Forelimb muscle (tissue), 1 donor: ENCODE data around the gene C16orf90. TPM values are rescaled to one million over a fixed set of nuclear protein-coding genes. Genes with fewer than 3 reads are reported as not detected.
"Not testable (repeated sequence)": the region's sequence is repeated elsewhere in the genome, so short reads cannot be mapped to it uniquely, and the experiment has no call there.

ENCODE experiments used
- DNase-seq: peaks from one replicate; pipeline ENCODE4 v3.0.0-alpha.2; 2013; ENCODE audit warnings: low read depth
- polyA plus RNA-seq: library from polyadenylated mRNA; unstranded; fragments of 120-200 nt; gene quantifications from one replicate; pipeline ENCODE4 v1.2.1, GENCODE V29; 2013; ENCODE audit not compliant: insufficient read length

The C16orf90 gene, protein sequence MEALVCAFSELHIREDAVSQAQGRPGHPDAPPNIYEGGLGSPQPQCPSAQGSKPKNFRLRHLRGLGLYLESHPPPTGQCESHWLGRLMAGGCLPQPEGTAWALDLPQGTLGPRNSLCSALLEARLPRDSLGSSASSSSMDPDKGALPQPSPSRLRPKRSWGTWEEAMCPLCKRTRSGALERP
- not detected for polyA plus RNA-seq

DNA sequence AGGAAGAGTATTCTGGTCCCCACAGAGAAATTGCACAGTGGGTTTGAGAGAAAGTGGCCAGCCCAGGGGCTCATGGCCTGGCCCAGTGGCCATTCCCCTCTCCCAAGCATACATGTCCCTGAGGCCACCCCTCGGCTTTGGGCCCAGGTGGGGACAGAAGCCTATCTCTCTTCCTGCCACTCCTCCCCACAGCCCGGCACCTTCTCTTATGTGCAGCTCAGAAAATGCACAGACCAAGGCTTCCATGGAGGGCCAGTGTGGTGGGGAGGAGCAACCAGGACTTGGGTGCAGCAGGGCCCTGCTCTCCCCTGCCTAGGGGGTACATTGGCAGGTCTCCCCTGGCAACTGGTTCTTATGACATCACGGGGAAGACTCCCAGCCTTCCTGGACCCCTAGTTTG lies at the start of gene C16orf90:
C16orf90 (minus strand) TSS at position 314 of the 400 bp plus-strand sequence; CDS start at position 246, 68 bp downstream.
- no peak for DNase-seq

DNA sequence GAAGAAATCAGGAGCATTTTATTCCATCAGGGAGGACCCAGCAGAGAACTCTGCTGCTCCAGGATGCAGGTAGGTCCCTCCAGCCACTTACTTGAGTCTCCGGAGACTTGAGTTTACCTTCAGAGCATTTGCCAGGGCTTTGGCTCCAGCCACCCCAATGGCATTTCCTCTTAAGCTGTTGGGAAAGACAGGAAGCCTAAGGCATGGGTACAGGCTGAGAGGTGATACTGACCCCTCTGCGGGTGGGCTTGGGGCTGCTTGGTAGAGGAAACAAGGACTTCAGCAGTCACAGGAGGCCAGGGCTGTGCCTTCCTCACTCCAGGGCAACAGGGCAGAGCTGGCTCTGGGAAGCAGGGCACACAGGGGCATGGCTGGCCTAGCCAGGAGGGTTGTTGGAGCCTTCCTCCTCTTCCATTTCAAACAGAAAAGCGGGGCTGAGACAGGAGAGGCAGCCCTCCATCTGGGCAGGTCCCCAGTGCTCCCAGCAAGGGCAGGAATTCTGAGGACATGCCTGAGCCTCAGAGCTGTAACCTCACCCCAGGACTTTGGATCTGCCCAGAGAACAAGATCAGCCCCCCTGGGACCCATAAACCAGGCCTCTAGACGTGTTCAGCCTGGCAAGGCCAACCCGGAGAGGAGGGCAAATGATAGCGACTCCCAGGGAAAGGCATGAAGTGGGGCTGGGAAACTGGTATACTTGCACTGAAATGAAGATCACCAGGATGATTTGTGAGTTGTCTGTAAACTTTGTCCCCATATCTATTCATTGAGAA lies 47.5 kb upstream of the C16orf90 start:
- no peak for DNase-seq

DNA sequence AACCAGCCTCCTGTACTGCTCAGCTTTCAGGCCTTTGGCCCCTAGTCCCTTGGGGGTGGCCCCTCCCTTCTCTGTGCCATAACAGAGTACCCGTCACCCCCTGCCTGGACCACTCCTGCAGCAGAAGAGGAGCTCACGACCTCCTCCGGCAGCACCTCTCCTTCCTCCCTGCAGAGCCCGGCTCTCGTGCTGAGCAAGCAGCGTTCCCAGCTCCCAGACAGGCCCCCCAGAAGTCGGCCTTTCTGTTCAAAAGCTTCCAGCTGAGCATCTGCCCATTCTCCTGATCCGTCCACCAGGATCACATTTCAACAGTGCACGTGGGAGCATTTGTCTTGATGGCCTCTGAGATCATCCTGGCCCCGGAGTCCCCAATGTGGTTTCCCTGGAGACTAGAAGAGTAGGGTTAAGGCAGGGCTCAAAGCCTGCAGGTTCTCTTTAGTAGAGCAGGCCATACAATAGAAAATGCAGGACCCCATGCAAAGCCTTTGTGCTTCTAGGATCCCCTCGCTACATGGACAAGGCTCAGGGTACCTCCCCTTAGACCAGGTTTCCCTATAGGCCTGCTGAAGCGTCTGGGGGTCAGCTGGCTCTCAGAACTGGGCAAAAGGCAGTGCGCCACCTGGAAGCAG lies 46.4 kb upstream of the C16orf90 start:
- DNase-seq, result no peak

DNA sequence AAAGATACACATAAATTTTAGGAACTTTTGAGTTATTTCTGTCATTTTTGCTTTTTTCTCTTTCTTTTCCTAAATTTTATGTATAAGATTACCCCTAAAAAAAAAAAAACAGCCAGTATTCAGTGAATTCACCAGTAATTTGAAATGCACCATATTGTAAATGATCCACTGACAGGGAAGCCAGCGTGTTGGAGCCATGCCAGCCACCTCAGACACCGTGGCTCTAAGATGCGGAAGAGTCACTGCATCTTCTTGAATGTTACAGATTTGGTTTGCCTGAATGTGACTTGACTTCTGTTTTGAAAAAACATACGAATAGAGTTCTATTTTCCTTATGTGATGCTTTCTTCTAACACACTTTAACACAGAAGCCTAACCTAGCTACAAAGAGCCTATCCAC lies 42.9 kb upstream of the C16orf90 start:
- DNase-seq, result no peak

DNA sequence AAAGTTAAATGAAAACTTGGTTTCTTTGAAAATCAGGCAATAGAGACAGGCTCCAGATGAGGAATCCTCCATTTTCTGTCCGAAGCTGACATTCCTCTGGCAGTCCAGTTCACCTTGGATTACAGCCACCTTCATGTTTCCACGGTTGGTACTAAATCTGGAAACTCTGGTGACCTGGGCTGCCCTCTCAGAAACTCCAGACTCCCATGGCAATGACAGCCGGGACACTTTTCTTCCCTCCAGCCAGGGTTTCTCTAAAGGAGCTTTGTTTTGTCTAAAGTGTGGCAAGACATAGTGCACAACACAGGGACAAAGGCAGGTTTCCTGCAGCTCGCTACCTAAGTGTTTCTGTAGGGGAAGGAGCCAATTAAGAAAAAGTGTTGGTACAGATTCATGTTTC lies 41.6 kb upstream of the C16orf90 start:
- no peak for DNase-seq

DNA sequence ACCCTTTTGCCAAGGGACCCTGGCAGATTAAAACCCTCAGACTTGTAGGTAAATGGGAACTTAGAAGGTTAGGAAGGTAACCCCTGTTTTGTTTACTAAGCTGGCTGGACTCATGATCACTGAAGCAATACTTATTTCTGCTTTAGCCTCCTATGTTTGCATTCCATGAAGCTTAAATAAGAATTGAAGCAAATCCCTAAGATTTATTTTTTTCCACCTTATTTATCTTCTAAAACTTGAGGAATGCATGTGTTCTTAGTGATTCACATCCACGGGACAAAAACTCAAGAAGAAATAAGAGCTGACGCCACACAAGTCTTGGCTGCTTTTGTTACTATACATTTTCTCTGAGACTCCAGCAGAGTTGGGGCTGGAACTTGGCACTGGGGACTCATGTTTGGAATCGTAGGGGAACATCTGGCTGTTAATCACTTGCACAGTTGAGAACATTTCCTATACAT lies 41.0 kb upstream of the C16orf90 start:
- peak; percentile 72 for DNase-seq

DNA sequence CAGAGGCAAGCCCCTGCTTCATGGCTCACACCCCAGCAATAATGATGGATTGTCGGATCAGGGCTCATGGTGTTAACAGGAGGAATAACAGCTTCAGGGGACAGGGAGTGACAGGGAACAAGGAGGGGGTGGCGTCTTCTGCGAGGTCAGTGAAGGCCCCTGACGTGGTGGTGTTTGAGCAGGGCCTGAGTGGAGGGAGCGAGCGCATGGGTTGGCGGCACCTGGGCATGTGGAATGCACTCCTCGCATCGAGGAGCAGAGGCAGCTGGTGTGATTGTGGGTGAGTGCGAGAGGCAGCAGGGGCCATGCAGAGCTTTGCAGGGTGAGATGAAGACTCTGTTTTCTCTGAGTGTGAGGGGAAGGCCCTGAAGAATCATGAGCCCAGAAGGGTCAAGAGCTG lies 38.8 kb upstream of the C16orf90 start:
- DNase-seq, result no peak

DNA sequence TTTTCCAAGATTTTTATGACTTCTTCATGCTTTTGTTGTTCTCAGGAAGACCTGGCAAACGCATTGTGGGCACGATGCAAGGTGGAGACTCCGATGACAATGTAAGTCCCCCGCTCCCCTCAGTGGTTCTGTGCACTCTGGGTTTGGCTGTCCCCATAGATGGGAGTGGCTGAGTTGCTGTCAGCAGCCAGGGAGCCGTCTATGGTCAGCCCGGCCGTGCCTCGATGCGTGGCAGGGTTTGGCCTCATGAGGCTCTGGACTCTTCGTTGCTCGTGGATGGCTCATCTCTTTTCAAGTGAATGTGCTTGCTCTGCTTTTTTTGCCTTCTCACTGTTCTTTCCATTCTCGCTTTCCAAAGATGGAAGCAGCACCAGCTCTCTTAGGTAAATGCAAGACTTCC lies 37.5 kb upstream of the C16orf90 start:
- no peak for DNase-seq

DNA sequence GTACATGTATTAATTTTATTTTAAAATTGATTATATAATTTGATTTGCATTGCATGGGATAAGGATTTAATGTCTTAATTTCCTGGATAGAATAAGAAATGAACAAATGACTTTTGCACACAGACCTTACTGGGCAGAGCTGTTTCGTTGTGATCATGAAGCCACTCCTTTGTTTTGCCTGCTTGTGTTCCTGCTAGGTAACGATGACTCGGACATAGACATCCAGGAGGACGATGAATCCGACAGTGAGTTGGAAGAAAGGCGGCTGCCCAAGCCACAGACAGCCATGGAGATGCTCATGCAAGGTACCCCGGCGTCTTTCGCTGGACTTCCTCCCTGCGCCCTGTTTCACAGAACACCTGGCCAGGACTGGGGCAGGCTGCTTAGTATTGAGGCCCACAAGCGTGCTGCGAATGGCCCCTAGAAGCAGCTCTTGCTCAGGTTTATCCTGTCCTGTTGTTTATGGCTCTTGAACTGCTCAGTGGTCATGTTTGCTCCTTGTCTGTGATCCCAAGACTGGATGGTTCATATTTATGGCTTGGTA lies 35.2 kb upstream of the C16orf90 start:
- no peak for DNase-seq

DNA sequence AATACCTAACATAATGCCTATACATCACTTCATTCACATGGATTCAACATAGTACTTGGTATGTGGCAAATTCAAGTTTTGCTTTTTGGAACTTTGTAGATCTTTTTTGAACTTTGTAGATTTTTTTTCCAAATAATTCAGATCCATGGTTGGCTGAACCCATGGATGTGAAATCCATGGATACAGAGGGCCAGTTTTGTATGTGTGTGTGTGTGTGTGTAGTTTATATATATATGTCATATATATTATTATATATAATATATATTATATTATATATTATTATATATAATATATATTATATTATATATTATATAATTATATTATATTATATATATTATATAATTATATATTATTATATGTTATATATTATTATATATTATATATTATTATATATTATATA lies 33.9 kb upstream of the C16orf90 start:
- no peak for DNase-seq

DNA sequence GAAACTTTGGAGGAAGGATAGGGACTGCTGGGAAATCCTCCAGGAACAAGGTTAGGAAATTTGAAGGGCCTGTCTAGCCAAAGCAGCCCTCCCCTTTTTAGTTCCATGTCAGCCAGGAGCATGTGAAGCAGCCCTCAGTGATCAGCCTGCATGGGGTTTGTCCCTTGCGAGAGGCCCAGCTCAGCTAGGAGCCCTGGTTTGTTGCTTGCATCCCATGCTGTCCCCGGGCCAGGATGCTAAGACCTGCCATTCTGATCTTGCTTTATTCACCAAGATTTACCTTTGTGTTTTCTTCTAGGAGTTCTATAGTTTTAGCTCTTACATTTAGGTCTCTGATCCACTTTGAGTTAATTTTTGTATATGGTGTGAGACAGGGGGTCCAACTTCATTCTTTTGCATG lies 33.1 kb upstream of the C16orf90 start:
- DNase-seq, result no peak

DNA sequence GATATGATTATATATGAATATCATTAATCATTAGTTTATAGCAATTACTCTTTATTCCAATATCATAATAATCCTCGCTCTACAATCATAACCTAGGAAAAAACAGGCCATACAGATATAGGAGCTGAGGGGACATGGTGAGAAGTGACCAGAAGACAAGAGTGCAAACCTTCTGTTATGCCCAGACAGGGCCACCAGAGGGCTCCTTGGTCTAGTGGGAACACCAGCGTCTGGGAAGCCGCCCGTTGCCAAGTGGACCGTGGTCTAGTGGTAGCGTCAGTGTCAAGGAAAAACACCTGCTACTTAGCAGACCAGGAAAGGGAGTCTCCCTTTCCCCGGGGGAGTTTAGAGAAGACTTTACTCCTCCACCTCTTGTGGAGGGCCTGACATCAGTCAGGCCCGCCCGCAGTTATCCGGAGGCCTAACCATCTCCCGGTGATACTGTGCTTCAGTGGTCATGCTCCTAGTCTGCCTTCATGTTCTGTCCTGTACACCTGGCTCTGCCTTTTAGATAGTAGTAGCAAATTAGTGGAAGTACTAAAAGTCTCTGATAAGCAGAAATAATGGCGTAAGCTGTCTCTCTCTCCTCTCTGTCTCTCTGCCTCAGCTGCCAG lies 32.0 kb upstream of the C16orf90 start:
- not testable (repeated sequence) for DNase-seq

DNA sequence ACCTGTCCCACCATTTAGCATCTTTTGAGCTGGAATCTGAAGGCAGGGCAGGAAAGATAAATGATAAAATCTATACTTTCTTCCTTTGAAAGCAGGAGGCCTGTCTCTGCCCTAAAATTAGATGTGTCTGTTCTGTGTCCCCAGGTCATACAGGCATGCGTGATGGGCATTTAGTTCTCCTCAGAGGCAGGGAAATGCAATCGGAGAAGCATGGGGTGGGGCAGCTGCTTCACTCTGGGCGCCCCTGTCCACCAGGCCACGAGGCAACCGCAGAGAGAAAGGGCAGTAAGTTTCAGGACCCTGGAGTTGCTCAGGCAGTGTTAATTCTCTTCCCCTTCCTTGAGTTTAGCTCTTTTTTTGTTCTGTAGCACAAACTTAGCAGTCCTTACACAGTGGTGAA lies 30.7 kb upstream of the C16orf90 start:
- DNase-seq, result no peak

DNA sequence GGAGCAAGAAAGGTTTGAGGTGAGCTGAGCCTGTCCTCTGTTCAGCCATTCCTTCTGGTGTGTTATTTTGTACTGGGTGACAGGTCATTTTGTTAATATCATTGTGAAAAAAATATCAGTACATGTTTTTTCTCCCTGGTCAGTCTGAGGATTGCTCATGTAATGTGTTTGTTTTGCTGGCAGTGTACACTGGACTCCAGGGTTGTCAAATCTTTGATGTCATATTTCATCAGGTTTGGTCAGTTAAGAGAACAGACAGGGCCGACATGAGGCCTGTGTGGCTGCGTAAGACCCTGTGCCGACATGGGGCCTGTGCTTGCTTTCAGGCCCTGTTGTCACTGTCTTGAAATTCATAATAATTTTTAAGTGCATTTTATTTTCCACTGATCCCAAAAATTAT lies 28.0 kb upstream of the C16orf90 start:
- no peak for DNase-seq

DNA sequence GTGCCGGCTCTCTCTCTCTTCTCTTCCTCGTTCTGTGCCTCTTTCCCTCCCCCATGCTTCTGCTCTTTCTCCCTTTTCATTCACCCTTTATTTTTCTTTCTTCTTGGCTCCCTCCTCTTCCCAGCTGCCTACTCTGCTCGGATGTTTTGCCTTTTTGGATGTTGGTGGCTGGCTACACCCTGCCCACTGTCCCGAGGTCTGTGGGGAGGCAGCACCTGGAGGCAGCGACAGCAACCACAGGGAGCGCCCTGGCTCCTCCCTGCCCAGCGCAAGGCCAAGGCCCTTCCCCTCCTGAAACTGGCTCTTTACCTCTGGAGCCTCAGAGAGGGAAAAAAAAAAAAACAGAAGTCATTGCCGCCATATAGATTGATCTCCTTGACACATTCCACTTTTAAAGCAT lies 25.6 kb upstream of the C16orf90 start:
- DNase-seq, result no peak

DNA sequence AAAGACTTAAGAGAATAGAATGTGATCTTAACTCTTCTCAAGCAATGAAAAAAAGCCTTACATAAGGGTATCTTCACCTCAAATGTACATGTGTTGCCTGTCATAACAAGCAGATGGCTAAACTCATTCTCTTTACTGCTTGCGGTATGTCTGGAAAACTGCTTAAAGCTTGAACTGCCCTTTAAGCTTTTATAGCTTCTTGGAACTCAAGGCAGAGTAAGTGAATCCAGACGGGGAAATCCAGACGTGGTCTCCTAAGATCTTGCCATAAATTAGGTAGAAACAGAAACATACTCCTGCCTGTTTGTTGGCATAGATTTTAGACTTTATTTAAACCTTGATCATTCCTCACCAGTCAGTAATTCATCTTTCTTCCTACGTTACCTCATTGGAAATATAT lies 25.1 kb upstream of the C16orf90 start:
- peak; percentile 73 for DNase-seq

DNA sequence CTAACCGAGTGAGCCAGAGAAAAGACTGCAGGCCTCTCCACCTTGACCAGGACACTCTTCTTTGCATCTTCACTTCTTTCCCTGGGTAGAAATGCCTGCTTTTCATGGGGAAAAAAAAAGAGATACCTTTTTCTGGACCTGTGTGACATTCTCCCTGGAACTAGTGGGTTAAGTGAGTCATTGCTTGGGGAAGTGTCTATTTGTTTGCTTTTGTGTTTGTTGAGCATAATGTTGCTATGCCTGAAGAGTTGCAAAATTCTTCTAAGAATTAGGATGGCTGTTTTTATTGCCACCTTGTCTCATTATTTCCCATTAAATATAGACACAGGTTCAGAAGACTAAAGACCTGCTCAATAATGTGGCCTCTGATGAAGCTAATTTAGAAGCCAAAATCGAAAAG lies 24.3 kb upstream of the C16orf90 start:
- no peak for DNase-seq

DNA sequence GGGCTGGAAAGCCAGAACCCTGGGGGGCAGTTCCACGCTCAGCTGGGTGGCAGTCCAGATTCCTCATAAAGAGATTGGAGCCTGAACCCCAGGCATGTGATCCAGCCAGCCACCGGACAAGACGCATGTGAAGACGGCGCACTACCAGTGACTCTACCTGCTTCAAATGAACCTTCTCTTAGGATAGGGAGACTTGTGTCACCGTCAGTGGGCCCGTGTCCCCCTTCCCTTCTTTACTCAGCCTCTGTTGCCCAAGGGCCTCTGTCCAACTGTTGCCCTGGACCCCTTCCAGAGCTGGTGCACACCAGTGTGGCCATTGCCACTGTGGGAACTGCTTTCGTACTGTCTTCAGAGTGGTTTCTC lies 23.7 kb upstream of the C16orf90 start:
- DNase-seq, result no peak

DNA sequence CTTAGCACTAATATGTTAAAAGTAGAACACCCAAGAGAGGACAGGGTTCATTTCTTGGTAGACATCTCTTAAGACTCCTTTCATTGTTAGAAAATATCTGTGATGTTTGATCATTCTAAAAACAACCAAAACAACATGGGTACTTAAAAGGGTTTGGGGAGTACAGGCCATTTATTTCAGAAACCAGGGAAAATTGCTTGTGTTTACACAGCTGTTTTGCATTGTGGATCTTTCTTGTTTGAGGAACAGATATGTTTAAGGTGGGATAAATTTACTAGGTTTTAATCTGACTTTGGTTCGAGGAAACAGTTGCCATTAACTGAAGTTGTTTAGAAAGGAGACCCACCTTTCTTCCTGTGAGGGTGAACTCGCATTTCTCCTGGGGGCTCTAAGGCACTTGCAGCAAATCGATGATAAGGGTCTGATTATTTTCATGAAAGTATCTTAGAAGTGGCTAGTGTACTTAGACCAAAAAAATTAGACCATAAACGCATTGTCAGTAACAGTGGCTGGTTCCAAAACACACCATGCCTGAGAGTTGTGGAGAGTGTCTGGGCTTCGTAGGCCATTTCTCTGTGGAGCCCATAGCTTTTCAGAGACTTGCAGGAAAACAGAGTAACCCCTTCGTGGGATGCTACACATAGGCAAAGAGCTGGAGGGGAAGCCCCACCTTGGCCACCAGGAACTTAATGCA lies 23.1 kb upstream of the C16orf90 start:
- DNase-seq, result no peak

DNA sequence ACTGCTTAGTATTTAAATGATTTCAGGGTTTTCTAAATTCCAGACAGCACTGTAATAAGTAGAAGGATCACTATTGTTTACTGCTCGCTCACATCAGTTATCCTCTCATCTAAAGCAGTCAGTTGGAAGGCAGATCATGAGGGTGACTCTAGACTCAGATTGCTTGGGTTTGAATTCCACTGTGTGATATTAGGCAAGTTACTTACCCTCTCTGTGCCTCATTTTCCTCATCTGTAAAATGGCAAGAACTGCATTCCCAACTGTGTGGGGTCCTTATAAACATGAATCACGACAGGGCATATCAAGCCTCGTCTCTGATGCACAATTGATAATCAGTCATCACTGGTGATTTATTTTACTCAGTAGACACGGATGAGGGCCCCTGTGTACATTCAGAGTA lies 20.6 kb upstream of the C16orf90 start:
- DNase-seq, result no peak

DNA sequence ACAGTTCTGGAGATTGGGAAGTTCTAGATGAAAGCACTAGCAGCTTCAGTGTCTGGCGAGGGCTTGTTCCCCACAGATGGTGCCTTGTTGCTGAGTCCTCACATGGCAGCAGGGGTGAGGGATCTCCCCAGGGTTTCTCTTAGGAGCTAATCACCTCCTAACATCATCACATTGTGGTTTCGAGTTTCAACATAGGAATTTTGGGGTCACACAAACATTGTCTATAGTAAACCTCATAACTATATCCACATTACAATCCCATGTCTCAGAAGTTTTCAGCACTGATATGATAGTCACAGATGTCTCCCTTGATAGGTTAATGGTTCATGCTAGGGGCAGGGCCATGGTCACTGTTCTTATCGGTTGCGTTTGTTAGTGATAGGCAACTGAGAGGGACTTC lies 19.3 kb upstream of the C16orf90 start:
- no peak for DNase-seq
